ENCODE measurements around the gene CYP2C9. TPM values are rescaled to one million over a fixed set of nuclear protein-coding genes. Genes with fewer than 3 reads are reported as not detected.

CYP2C9 gene
- not detected in 2 replicates for total RNA-seq (ENCODE audit: low replicate concordance)

GRCh38 chr10:94938383-94938782 lies at the start of gene CYP2C9:
TSS of gene CYP2C9 (plus strand) at chr10:94938658. CDS start at chr10:94938683, 25 bp downstream.

Other genes with a start within 250 kb of the CYP2C9 start
- gene CYP2C19, start 176.0 kb upstream of the CYP2C9 start, total RNA-seq (ENCODE audit: low replicate concordance): not detected in 2 replicates
- not detected in 2 replicates for gene CYP2C8, start 130.8 kb downstream of the CYP2C9 start, total RNA-seq (ENCODE audit: low replicate concordance)